ENCODE data around the gene NGB.

DNA sequence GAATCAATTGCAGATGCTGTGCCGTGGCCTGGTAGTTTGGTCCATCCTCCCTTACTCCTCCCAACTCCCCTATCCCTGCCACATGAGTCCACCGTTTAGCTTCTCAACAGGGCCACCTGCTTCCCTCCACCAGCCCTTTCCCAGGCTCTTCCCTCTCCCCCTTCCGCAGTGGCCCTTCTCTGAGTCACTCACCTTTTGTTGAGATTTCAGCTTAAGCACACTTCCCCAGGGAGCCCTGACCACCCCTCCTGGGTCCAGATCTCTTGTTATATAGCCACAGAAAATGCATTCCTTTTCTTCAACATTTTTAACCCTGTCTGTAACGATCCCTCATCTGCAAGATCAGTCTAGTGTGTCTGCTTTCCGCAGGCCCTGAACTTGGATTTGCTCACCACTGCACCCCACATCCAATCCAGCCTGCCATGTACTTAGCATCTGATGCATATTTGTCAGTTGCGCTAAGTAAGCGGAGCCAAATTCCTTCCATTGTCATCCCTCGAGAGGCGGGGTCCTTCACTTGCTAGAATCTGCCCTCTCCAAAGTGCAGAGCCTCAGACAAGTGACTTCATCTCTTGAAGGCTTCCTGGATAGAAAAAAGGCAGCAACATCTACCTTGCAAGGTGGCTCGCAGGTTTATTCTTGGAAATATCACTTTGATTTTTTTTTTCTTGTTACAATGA is 48.3 kb downstream of the NGB start:
- TF ChIP-seq EP300 (IDR thresholded peaks at IDR 0.05; ENCODE audit: low read depth) (no peak), POLR2A (IDR thresholded peaks at IDR 0.05) (no peak)

Data from transverse colon (tissue), 1 donor.